NB4 (cell line): ENCODE measurements around the gene ARHGAP45.

Experiments used
- DNase-seq: peaks from one replicate; pipeline ENCODE4 v3.0.0; 2010; ENCODE audit warnings: low read depth
- H3K4me3 ChIP-seq: one replicate; pipeline ENCODE4 v1.5.1; 2011; ENCODE audit warnings: mild to moderate bottlenecking, low read depth, low read length, moderate library complexity
- MYC ChIP-seq: IDR thresholded peaks from 2 replicates; pipeline ENCODE4 v1.6.1; 2011; ENCODE audit warnings: low read depth, low read length
- POLR2A ChIP-seq: IDR thresholded peaks from 2 replicates; pipeline ENCODE4 v1.6.1; 2011; ENCODE audit warnings: mild to moderate bottlenecking; ENCODE audit not compliant: insufficient read length; ENCODE audit errors: extremely low read depth
- TF ChIP-seq, protein P1 (sequence below): IDR thresholded peaks from 2 replicates; pipeline ENCODE4 v1.6.1; 2011; ENCODE audit warnings: low read depth, low read length
- TF ChIP-seq, protein P2 (sequence below): IDR thresholded peaks from one replicate; pipeline ENCODE4 v1.5.1; 2012; ENCODE audit warnings: low read depth, low read length

ARHGAP45 gene

DNA sequence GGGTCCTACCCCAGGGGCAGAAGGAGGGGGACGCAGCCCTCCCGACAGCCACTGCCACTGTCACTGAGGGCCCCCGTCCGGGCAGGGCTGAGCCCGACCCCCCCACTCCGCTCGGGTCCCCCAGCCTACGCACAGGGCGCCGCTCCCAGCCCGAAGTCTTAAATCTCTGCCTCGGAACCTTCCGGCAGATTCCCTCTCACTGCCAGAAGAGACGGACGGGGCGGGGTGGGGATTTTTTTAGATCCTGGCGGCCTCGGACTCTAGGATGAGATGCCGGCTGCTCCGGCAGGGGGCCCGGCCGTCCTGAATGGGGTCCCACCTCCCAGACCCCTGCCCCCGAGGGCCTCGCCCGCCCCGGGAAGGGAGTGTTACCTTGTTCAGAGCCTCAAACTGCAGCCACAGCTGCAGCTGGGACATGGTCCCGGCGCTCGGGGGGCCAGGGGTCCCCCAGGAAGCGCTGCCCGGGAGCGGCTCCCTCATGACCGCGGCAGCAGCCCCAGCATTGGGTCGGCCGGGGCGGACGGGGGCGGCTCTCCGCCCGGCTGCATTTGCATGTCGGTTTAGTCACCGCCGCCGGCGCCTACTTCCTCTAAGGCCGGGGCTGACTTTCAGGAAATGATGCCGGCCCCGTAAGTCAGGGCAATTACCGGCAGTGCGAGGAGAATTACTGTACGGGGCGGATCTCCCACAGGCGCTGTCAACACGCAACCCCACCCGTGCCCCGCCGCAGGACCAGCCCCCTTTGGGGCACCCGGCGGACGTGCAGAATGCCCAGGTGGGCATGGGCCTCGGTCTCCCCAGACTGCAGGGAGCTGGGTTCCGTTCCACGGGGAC lies 65.0 kb downstream of the ARHGAP45 start:
- peak overlapping the region; percentile 42 for H3K4me3 ChIP-seq
- TF ChIP-seq, protein P1, sequence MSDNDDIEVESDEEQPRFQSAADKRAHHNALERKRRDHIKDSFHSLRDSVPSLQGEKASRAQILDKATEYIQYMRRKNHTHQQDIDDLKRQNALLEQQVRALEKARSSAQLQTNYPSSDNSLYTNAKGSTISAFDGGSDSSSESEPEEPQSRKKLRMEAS, result 0 out of 2 replicates have a peak, but pooled peaks have one; percentile 33
- TF ChIP-seq POLR2A, result no peak
- peak; percentile 88 for DNase-seq

DNA sequence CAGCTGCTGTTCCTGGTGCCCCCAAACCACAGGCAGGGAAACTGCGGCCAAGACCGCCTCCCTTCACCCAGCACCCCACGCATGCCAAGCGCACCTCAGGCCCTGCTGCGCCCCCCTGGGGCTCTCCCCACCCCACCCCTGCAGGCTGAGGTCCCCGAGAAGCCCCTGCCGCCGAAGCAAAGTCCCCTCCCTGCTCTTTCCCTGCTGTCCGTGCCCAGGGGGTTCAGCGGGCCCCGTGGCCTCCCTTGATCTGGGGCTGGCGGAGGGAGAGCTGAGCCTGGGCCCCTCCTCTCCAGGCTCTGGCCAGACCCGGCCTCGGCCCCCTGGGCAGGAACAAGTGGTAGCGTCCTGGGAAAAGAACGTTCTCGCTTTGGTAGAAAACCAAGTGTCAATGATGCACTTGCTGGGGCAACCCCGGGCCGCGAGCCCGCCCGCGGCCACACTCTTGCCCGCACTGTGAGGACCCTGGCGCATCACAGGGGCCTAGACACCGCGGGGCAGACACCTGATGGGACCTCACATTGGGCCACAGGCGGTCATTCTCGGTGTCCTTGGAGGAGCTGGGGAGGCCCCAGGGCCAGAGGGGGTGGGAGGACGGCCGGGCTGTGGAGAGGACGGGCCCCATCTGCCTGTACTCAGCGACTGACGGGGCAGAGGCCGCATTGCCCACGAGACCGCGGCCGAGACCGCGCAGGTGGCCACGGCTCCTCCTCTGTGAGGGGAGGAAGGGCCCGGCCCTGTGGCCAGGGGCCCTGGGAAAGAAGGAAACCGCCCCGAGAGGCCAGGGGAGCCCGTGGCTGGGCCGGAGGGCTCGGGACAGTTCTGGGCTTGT lies 65.8 kb downstream of the ARHGAP45 start:
- peak; percentile 67 for DNase-seq
- TF ChIP-seq, protein P1, result no peak
- TF ChIP-seq MYC (no peak), POLR2A (no peak)
- TF ChIP-seq, protein P2, sequence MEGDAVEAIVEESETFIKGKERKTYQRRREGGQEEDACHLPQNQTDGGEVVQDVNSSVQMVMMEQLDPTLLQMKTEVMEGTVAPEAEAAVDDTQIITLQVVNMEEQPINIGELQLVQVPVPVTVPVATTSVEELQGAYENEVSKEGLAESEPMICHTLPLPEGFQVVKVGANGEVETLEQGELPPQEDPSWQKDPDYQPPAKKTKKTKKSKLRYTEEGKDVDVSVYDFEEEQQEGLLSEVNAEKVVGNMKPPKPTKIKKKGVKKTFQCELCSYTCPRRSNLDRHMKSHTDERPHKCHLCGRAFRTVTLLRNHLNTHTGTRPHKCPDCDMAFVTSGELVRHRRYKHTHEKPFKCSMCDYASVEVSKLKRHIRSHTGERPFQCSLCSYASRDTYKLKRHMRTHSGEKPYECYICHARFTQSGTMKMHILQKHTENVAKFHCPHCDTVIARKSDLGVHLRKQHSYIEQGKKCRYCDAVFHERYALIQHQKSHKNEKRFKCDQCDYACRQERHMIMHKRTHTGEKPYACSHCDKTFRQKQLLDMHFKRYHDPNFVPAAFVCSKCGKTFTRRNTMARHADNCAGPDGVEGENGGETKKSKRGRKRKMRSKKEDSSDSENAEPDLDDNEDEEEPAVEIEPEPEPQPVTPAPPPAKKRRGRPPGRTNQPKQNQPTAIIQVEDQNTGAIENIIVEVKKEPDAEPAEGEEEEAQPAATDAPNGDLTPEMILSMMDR, result no peak
- peak overlapping the region; percentile 32 for H3K4me3 ChIP-seq

DNA sequence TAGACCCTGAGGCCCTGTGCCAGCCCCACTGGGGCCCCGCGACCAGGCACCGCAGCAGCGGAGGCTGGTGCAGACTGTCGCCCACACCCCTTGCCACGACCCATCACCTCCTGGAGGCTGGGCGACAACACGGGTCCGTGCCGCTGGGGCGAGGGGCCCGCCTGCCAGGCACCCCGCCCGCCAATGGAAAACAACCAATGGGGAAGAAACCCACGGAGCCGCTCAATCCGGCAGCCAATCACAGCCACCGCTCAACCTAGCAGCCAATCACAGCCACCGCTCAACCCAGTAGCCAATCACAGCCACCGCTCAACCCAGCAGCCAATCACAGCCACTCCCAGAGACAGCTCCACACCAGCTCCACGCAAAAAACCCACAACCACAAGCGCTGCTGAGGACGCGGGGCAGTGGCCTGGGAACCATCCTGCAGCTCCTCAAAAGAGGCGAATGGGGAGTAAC lies 66.5 kb downstream of the ARHGAP45 start:
- peak; percentile 57 for DNase-seq
- H3K4me3 ChIP-seq, result no peak overlapping the region
- TF ChIP-seq, protein P1, result no peak
- TF ChIP-seq, protein P2, result no peak

DNA sequence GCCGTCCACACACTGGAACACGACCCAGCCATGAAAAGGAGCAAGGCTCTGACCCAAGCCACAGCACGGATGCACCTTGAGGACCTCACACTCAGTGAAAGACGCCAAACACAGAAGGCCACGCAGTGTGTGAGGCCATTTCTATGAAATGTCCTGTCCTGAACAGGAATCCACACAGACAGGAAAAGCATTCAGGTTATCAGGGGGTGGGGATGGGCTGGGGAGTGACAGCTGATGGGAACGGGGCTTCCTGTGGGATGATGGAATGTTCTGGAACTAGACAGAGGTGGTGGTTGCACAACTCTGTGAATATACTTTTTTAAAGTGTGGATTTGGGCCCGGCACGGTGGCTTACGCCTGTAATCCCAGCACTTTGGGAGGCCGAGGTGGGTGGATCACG lies 67.5 kb downstream of the ARHGAP45 start:
- DNase-seq, result no peak
- TF ChIP-seq MYC (no peak), POLR2A (no peak)
- TF ChIP-seq, protein P1, result no peak
- TF ChIP-seq, protein P2, result no peak

DNA sequence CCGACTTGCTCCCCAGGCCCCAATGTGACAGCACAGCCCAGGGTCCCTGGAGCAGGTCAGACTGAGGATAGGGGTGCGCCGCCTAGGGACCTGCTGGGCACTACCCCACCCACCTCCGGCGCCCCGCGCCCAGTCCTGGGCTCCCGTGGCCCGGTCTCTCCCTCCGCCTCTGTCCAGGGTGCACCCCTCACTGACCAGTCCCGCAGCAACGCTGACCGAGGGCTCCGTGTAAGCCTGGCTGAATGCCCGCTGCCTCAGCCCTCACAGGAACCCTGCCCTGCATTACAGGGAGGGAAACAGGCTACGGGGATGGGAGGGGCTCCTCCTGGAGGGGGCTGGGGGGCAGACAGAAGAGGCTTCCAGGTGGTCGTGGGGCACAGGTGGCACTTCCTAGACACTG lies 68.5 kb downstream of the ARHGAP45 start:
- TF ChIP-seq, protein P2, result no peak
- TF ChIP-seq POLR2A (no peak), MYC (no peak)
- TF ChIP-seq, protein P1, result no peak
- no peak for DNase-seq
- H3K4me3 ChIP-seq, result no peak overlapping the region

More for the DNA sequence above, 67.5 kb downstream of the ARHGAP45 start:
- H3K4me3 ChIP-seq, result no peak overlapping the region
